H1 (cell line): Measurements from ENCODE around the gene PTPRT. TPM values are rescaled to one million over a fixed set of nuclear protein-coding genes. Genes with fewer than 3 reads are reported as not detected.

Experiments used
- CTCF ChIA-PET: fragments of 300-600 bp; sonication (Branson Sonifier 250); formaldehyde crosslinking; loops from one replicate; lab custom pipeline; 2021; ENCODE audit not compliant: partially characterized antibody; lab: Charles Lee
- POLR2A ChIA-PET: fragments of 300-600 bp; sonication (Branson Sonifier 250); formaldehyde crosslinking; loops from one replicate; lab custom pipeline; 2021; ENCODE audit warnings: inconsistent platforms; ENCODE audit not compliant: partially characterized antibody; lab: Charles Lee
- DNase-seq, 2 experiments: peaks; one replicate each; pipeline versions ENCODE4 v3.0.0 to v3.0.0-alpha.2; 2010 to 2022; ENCODE audit warnings: low spot score in 2 of 2, low read depth in 1 of 2, mixed read lengths in 1 of 2
- FAIRE-seq: peaks from 2 replicates; lab custom pipeline; 2011; peaks lifted over from hg19 to GRCh38; lab: Jason Lieb, UNC
- H2AFZ ChIP-seq: 2 replicates; pipeline ENCODE4 v1.8.1; 2012; ENCODE audit warnings: low read length, inconsistent platforms
- H2AK5ac ChIP-seq: 2 replicates; pipeline ENCODE4 v1.6.1; 2013; ENCODE audit warnings: low read depth, low read length
- H2BK120ac ChIP-seq: replicated peaks from 2 replicates; pipeline ENCODE3; 2013; ENCODE audit warnings: low read depth, low read length, inconsistent platforms
- H2BK12ac ChIP-seq: 2 replicates; pipeline ENCODE4 v1.6.1; 2013; ENCODE audit warnings: low read depth, low read length
- H2BK15ac ChIP-seq: 2 replicates; pipeline ENCODE4 v1.6.1; 2013; ENCODE audit warnings: low read length
- H2BK20ac ChIP-seq: 2 replicates; pipeline ENCODE4 v1.6.1; 2013; ENCODE audit warnings: low read length
- H2BK5ac ChIP-seq: 2 replicates; pipeline ENCODE4 v1.6.1; 2013; ENCODE audit warnings: low read depth, low read length
- H3K14ac ChIP-seq: 2 replicates; pipeline ENCODE4 v1.6.1; 2013; ENCODE audit warnings: inconsistent platforms; ENCODE audit not compliant: insufficient read length
- H3K18ac ChIP-seq: 2 replicates; pipeline ENCODE4 v1.6.1; 2013; ENCODE audit warnings: low read length; ENCODE audit errors: extremely low read depth
- H3K23ac ChIP-seq: 2 replicates; pipeline ENCODE4 v1.6.1; 2013; ENCODE audit warnings: inconsistent platforms; ENCODE audit not compliant: insufficient read length
- H3K23me2 ChIP-seq: 2 replicates; pipeline ENCODE4 v1.6.1; 2013; ENCODE audit warnings: low read depth, low read length
- H3K27ac ChIP-seq: 2 replicates; pipeline ENCODE4 v1.6.1; 2011; ENCODE audit warnings: low read depth, low read length, inconsistent platforms
- H3K27me3 ChIP-seq, 4 experiments: replicated peaks in 1 of 4; 1 replicate in 1 of 4; 2 replicates in 3 of 4; pipeline versions ENCODE4 v1.6.1 to v1.8.1; 2011 to 2013; ENCODE audit warnings: low read length in 3 of 4, mild to moderate bottlenecking in 3 of 4, inconsistent platforms in 2 of 4, mixed read lengths in 2 of 4, moderate library complexity in 1 of 4; ENCODE audit not compliant: control insufficient read depth in 3 of 4, insufficient read depth in 3 of 4; ENCODE audit errors: extremely low read depth in 1 of 4
- H3K36me3 ChIP-seq, 4 experiments: 2 replicates each; pipeline versions ENCODE4 v1.6.1 to v1.8.1; 2011 to 2013; ENCODE audit warnings: mild to moderate bottlenecking in 4 of 4, low read length in 3 of 4, moderate library complexity in 2 of 4, control low read depth in 1 of 4, inconsistent platforms in 1 of 4; ENCODE audit not compliant: insufficient read depth in 4 of 4, control insufficient read depth in 2 of 4
- H3K4ac ChIP-seq: replicated peaks from 2 replicates; pipeline ENCODE3; 2013; ENCODE audit warnings: low read length, low read depth, mixed read lengths, inconsistent platforms; ENCODE audit not compliant: insufficient read length
- H3K4me1 ChIP-seq, 4 experiments: replicated peaks in 1 of 4; 1 replicate in 1 of 4; 2 replicates in 3 of 4; pipeline versions ENCODE4 v1.6.1 to v1.8.1; 2011 to 2013; ENCODE audit warnings: low read length in 3 of 4, inconsistent platforms in 2 of 4, mixed read lengths in 1 of 4; ENCODE audit not compliant: insufficient read depth in 4 of 4, control insufficient read depth in 3 of 4
- H3K4me2 ChIP-seq, 2 experiments: 2 replicates each; pipeline versions ENCODE4 v1.6.1 to v1.8.1; 2011 to 2013; ENCODE audit warnings: low read depth in 2 of 2, low read length in 2 of 2, control low read depth in 1 of 2, inconsistent platforms in 1 of 2, mild to moderate bottlenecking in 1 of 2; ENCODE audit not compliant: insufficient read depth in 1 of 2
- H3K4me3 ChIP-seq, 4 experiments: fragments of 200-600, 300-600 bp in 1 of 4; sonication (generic), shearing (Covaris generic), sonication (Bioruptor Twin) in 1 of 4; 2 replicates each; pipeline versions ENCODE4 v1.5.1 to v1.8.1; 2011 to 2016; ENCODE audit warnings: low read length in 4 of 4, low read depth in 3 of 4, control low read depth in 2 of 4, inconsistent platforms in 2 of 4, mild to moderate bottlenecking in 2 of 4, mixed read lengths in 1 of 4, moderate library complexity in 1 of 4; ENCODE audit not compliant: insufficient read depth in 2 of 4; ENCODE audit errors: extremely low read depth in 1 of 4
- H3K56ac ChIP-seq: replicated peaks from 2 replicates; pipeline ENCODE3; 2013; ENCODE audit warnings: low read depth, mild to moderate bottlenecking, mixed read lengths, low read length, inconsistent platforms; ENCODE audit not compliant: insufficient read length
- H3K79me1 ChIP-seq: 2 replicates; pipeline ENCODE4 v1.6.1; 2013; ENCODE audit warnings: low read depth, low read length, control low read depth
- H3K79me2 ChIP-seq, 2 experiments: 2 replicates each; pipeline versions ENCODE4 v1.6.1 to v1.8.1; 2012 to 2013; ENCODE audit warnings: low read length in 2 of 2, mild to moderate bottlenecking in 2 of 2, inconsistent platforms in 1 of 2; ENCODE audit not compliant: insufficient read depth in 2 of 2, control insufficient read depth in 1 of 2
- H3K9ac ChIP-seq, 4 experiments: replicated peaks in 1 of 4; 1 replicate in 1 of 4; 2 replicates in 3 of 4; pipeline versions ENCODE4 v1.6.1 to v1.8.1; 2011 to 2013; ENCODE audit warnings: low read depth in 3 of 4, low read length in 3 of 4, control low read depth in 2 of 4, mild to moderate bottlenecking in 2 of 4, moderate library complexity in 2 of 4, inconsistent platforms in 1 of 4; ENCODE audit errors: extremely low read depth in 1 of 4
- H3K9me3 ChIP-seq, 2 experiments: 2 replicates each; pipeline versions ENCODE4 v1.6.1 to v1.8.1; 2012 to 2013; ENCODE audit warnings: mild to moderate bottlenecking in 2 of 2, moderate library complexity in 2 of 2, control low read depth in 1 of 2, inconsistent platforms in 1 of 2, low read depth in 1 of 2, low read length in 1 of 2, mixed read lengths in 1 of 2; ENCODE audit not compliant: insufficient read depth in 2 of 2
- H4K20me1 ChIP-seq, 2 experiments: replicated peaks in 1 of 2; 2 replicates each; pipeline versions ENCODE3 to v1.8.1; 2011 to 2013; ENCODE audit warnings: inconsistent platforms in 2 of 2, low read length in 2 of 2, mild to moderate bottlenecking in 1 of 2; ENCODE audit not compliant: insufficient read depth in 2 of 2, control insufficient read depth in 1 of 2
- H4K5ac ChIP-seq: 2 replicates; pipeline ENCODE4 v1.6.1; 2013; ENCODE audit warnings: low read length, low read depth, mixed read lengths, inconsistent platforms; ENCODE audit not compliant: insufficient read length
- H4K8ac ChIP-seq: 2 replicates; pipeline ENCODE4 v1.8.0; 2013; ENCODE audit warnings: mild to moderate bottlenecking, moderate library complexity, low read length, inconsistent platforms; ENCODE audit not compliant: insufficient read depth; ENCODE audit errors: extremely low read depth
- H4K91ac ChIP-seq: replicated peaks from 2 replicates; pipeline ENCODE3; 2013; ENCODE audit warnings: low read length, mixed read lengths, inconsistent platforms; ENCODE audit not compliant: insufficient read length
- CTCF ChIP-seq, 3 experiments: IDR thresholded peaks; 1 replicate in 2 of 3; 2 replicates in 1 of 3; pipeline versions ENCODE4 v1.5.1 to v1.6.1; 2011; ENCODE audit warnings: low read length in 3 of 3, mild to moderate bottlenecking in 3 of 3, inconsistent platforms in 2 of 3, low read depth in 1 of 3, moderate library complexity in 1 of 3; ENCODE audit not compliant: insufficient read depth in 1 of 3; ENCODE audit errors: control extremely low read depth in 1 of 3
- RAD21 ChIP-seq, 2 experiments: IDR thresholded peaks in 1 of 2; conservative IDR thresholded peaks in 1 of 2; 2 replicates each; pipeline ENCODE4 v1.6.1; 2011; ENCODE audit warnings: low read depth in 2 of 2, low read length in 2 of 2, improper control_type of control experiment in 1 of 2, inconsistent platforms in 1 of 2, mild to moderate bottlenecking in 1 of 2, moderate library complexity in 1 of 2
- SIN3A ChIP-seq, 2 experiments: IDR thresholded peaks in 1 of 2; conservative IDR thresholded peaks in 1 of 2; 2 replicates each; pipeline ENCODE4 v1.6.1; 2011 to 2012; ENCODE audit warnings: low read length in 2 of 2, improper control_type of control experiment in 1 of 2, low read depth in 1 of 2, mild to moderate bottlenecking in 1 of 2
- SIRT6 ChIP-seq: IDR thresholded peaks from one replicate; pipeline ENCODE4 v1.7.1; 2012; ENCODE audit warnings: low read length, inconsistent platforms
- SP1 ChIP-seq: IDR thresholded peaks from 2 replicates; pipeline ENCODE4 v1.6.1; 2011; ENCODE audit warnings: low read depth, low read length
- TBP ChIP-seq: IDR thresholded peaks from 2 replicates; pipeline ENCODE4 v1.6.1; 2011; ENCODE audit warnings: low read depth, low read length, improper control_type of control experiment
- WGBS, 2 experiments: shearing (Covaris generic) in 1 of 2; methylation state at CpG; one replicate each; pipeline versions ENCODE4 v1.1.6 to v1.1.7; 2013 to 2015; ENCODE audit warnings: low lambda C conversion rate in 2 of 2, mixed read lengths in 2 of 2, inconsistent platforms in 1 of 2, low coverage in 1 of 2, missing lambda C conversion rate in 1 of 2; ENCODE audit not compliant: insufficient replicate concordance in 2 of 2, insufficient coverage in 1 of 2, insufficient read length in 1 of 2; ENCODE audit errors: extremely low coverage in 1 of 2, missing lambda C conversion rate in 1 of 2; 5-methylcytosine and 5-hydroxymethylcytosine counted together
- polyA plus RNA-seq, 7 experiments: library from polyadenylated mRNA; depleted of rRNA in 3 of 7; stranded (reverse) in 5 of 7; unstranded in 2 of 7; fragments of >200 nt in 5 of 7; fragments of 200-250 nt in 2 of 7; gene quantifications; 1 replicate in 5 of 7; 2 replicates in 1 of 7; 4 replicates in 1 of 7; pipeline versions ENCODE4 v1.2.1 to v1.2.3, GENCODE V29; 2011 to 2013; ENCODE audit warnings: missing spikeins in 2 of 7, mixed read lengths in 2 of 7
- total RNA-seq: library from RNA; stranded (reverse); fragmentation: NEBNext Ultra II Directional; extraction: Animal tissue kit (Norgen Biotek cat#: 25700); gene quantifications from 2 replicates; pipeline ENCODE4 v1.2.1, GENCODE V29; 2021

PTPRT gene
- total and polyA plus RNA-seq, 2 of the 8 experiments (the other 6 are each of a cell fraction or from before 2014, with no cell fraction given): 0.33 to 1.8 TPM

- H3K4me1 ChIP-seq: peaks cover 2 to 6% (median 4%) of the 10 kb centered on the region in 4 experiments; a peak in 5 of 7 replicates
- ChIA-PET POLR2A (interaction anchor here (1.6 kb wide), 1 partner anchor 415 kb away, joined by 3 read pairs; no protein-coding TSS in a partner anchor), CTCF (interaction anchor here (0.6 to 2.9 kb wide), 19 partner anchors 10 to 1008 kb away, joined by 3 to 10 read pairs (median 3); no protein-coding TSS in a partner anchor)
- no peaks in the 10 kb centered on the region for H3K36me3 ChIP-seq
- H3K27ac ChIP-seq: no peak overlapping the region
- H4K91ac ChIP-seq: no peak overlapping the region
- peak overlapping the region; percentile 63 to 97 for H3K4me2 ChIP-seq
- H3K79me2 ChIP-seq: no peaks in the 10 kb centered on the region
- no peak for FAIRE-seq
- 10% methylated on average over 24 of the region's 24 CpGs; no CpG with 5 or more reads in 1 of the 2 experiments for WGBS, 2 experiments
- no peaks in the 10 kb centered on the region for H3K9me3 ChIP-seq
- no peak overlapping the region for H3K23ac ChIP-seq
- H3K18ac ChIP-seq: no peak overlapping the region
- no peak overlapping the region for H2BK12ac ChIP-seq
- DNase-seq: peak; percentile 39 to 90
- no peak overlapping the region for H3K9ac ChIP-seq
- H3K23me2 ChIP-seq: peaks cover 13% of the 10 kb centered on the region; the same call in 1 of the 2 replicates
- no peak overlapping the region for H2BK20ac ChIP-seq
- peak overlapping the region; percentile 30 to 79 (median 52); a peak in 7 of 8 replicates for H3K4me3 ChIP-seq
- no peak overlapping the region for H3K56ac ChIP-seq
- H3K79me1 ChIP-seq: no peaks in the 10 kb centered on the region
- no peak overlapping the region for H3K14ac ChIP-seq
- H4K20me1 ChIP-seq: peaks cover 0 to 3% of the 10 kb centered on the region in 2 experiments
- H2AK5ac ChIP-seq: no peak overlapping the region
- no peak for TF ChIP-seq TBP
- peak; percentile 74 to 85 (median 81) for TF ChIP-seq CTCF (IDR thresholded peaks at IDR 0.05; ENCODE audit: control extremely low read depth in 1 of 3, insufficient read depth in 1 of 3, low read depth in 1 of 3, low read length in 3 of 3)
- no peak for TF ChIP-seq SIRT6
- TF ChIP-seq SIN3A (conservative IDR thresholded peaks at IDR 0.05 in 1 of 2, IDR thresholded peaks at IDR 0.05 in 1 of 2; ENCODE audit: low read depth in 1 of 2, low read length in 2 of 2): peak; percentile 72 to 80; a peak in 2 of 4 replicates
- 0 out of 2 replicates have a peak, but pooled peaks have one; percentile 33 for TF ChIP-seq SP1
- TF ChIP-seq RAD21 (IDR thresholded peaks at IDR 0.05 in 1 of 2, conservative IDR thresholded peaks at IDR 0.05 in 1 of 2; ENCODE audit: low read depth in 2 of 2, low read length in 2 of 2): peak; percentile 89 to 90
- no peak overlapping the region for H2BK120ac ChIP-seq
- H3K4ac ChIP-seq: no peak overlapping the region
- H2BK5ac ChIP-seq: no peak overlapping the region
- H2BK15ac ChIP-seq: no peak overlapping the region
- H4K5ac ChIP-seq: no peak overlapping the region
- H3K27me3 ChIP-seq: peaks cover 25 to 39% (median 35%) of the 10 kb centered on the region in 4 experiments
- H4K8ac ChIP-seq: no peak overlapping the region
- H2AFZ ChIP-seq: no peak overlapping the region
Measured at GRCh38 chr20:43187476-43188233, 2.1 kb downstream of the PTPRT start.
